ENCODE data around the gene SYTL2. TPM values are rescaled to one million over a fixed set of nuclear protein-coding genes. Genes with fewer than 3 reads are reported as not detected.

The SYTL2 gene
- total RNA-seq, 2 donors from 2014 or later = 28.3 to 55.3 TPM

- H3K27ac ChIP-seq = no peak overlapping the region
- ATAC-seq = no peak
- no peak overlapping the region for H3K4me3 ChIP-seq
- no peaks in the 10 kb centered on the region for H3K27me3 ChIP-seq
- H3K4me1 ChIP-seq = peaks cover 16% of the 10 kb centered on the region
- WGBS, 2 donors = 35 to 42% methylated on average over 4 of the region's 4 CpGs
- DNase-seq = no peak
- no peak for TF ChIP-seq POLR2A (IDR thresholded peaks at IDR 0.05)
- no peak for TF ChIP-seq CTCF (IDR thresholded peaks at IDR 0.05)
- H3K36me3 ChIP-seq (replicated peaks in 1 of 2; ENCODE audit: insufficient read depth in 1 of 2, low read depth in 2 of 2) = no peaks in the 10 kb centered on the region
- no peaks in the 10 kb centered on the region for H3K9me3 ChIP-seq
- intact Hi-C loops (cut with DNase I) = no loop called here
Measured at GRCh38 chr11:85809863-85810262, 1.1 kb downstream of the SYTL2 start.

- Histone ChIP-seq H3K4me3 (no peak overlapping the region), H3K4me1 (peaks cover 16% of the 10 kb centered on the region)
- intact Hi-C loops (cut with DNase I) = no loop called here
Measured at GRCh38 chr11:85809191-85809590, 1.8 kb downstream of the SYTL2 start.

GRCh38 chr11:85806876-85807275, 4.1 kb downstream of the SYTL2 start:
- no peak overlapping the region for H3K4me3 ChIP-seq
- 84 to 94% methylated on average over 2 of the region's 2 CpGs for WGBS, 2 donors
- intact Hi-C loops (cut with DNase I) = no loop called here

More at GRCh38 chr11:85809191-85809590, 1.8 kb downstream of the SYTL2 start:
- no peaks in the 10 kb centered on the region for H3K9me3 ChIP-seq
- no peak for TF ChIP-seq POLR2A (IDR thresholded peaks at IDR 0.05)
- H3K36me3 ChIP-seq (replicated peaks in 1 of 2; ENCODE audit: insufficient read depth in 1 of 2, low read depth in 2 of 2) = no peaks in the 10 kb centered on the region
- H3K27ac ChIP-seq = no peak overlapping the region
- DNase-seq (no peak), ATAC-seq (no peak)
- WGBS, 2 donors = 75 to 79% methylated on average over 3 to 4 of the region's 4 CpGs
- H3K27me3 ChIP-seq = no peaks in the 10 kb centered on the region

DNA sequence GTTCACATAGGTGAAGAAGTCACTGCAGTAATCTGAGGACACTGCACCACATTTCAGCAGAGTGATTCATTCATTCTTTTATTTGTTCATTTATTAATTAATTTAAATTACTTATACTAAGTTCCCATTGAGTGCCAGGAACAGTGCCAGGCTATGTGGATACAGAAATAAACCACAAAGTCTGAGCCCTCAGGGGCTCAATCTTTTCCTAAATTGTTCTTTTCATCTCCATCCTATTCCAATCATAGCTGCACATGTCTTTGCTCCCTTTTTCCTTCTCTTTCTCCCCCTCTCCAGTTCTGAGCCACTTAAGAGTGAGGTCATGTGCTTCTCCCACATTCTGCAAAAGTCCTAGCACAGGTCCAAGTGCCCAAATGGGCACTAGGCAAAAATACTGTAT, 4.9 kb downstream of the SYTL2 start:
- Histone ChIP-seq H3K4me3 (no peak overlapping the region), H3K27ac (no peak overlapping the region)

More at GRCh38 chr11:85806876-85807275, 4.1 kb downstream of the SYTL2 start:
- H3K9me3 ChIP-seq = no peaks in the 10 kb centered on the region
- no peaks in the 10 kb centered on the region for H3K27me3 ChIP-seq
- no peak for TF ChIP-seq POLR2A (IDR thresholded peaks at IDR 0.05)
- TF ChIP-seq CTCF (IDR thresholded peaks at IDR 0.05) = no peak
- H3K4me1 ChIP-seq = peaks cover 16% of the 10 kb centered on the region
- DNase-seq (no peak), ATAC-seq (no peak)
- no peak overlapping the region for H3K27ac ChIP-seq
- no peaks in the 10 kb centered on the region for H3K36me3 ChIP-seq (replicated peaks in 1 of 2; ENCODE audit: insufficient read depth in 1 of 2, low read depth in 2 of 2)

GRCh38 chr11:85805387-85805786, 5.6 kb downstream of the SYTL2 start:
- TF ChIP-seq POLR2A (IDR thresholded peaks at IDR 0.05) = no peak
- no peak for TF ChIP-seq CTCF (IDR thresholded peaks at IDR 0.05)
- no peak overlapping the region for H3K4me3 ChIP-seq
- intact Hi-C loops (cut with DNase I) = no loop called here
- 56 to 78% methylated on average over 1 of the region's 1 CpG for WGBS, 2 donors
- H3K36me3 ChIP-seq (replicated peaks in 1 of 2; ENCODE audit: insufficient read depth in 1 of 2, low read depth in 2 of 2) = no peaks in the 10 kb centered on the region
- H3K4me1 ChIP-seq = peaks cover 6% of the 10 kb centered on the region
- no peak overlapping the region for H3K27ac ChIP-seq
- DNase-seq (no peak), ATAC-seq (no peak)
- no peaks in the 10 kb centered on the region for H3K9me3 ChIP-seq
- no peaks in the 10 kb centered on the region for H3K27me3 ChIP-seq

More for the DNA sequence above, 4.9 kb downstream of the SYTL2 start:
- H3K9me3 ChIP-seq = no peaks in the 10 kb centered on the region
- H3K36me3 ChIP-seq (replicated peaks in 1 of 2; ENCODE audit: insufficient read depth in 1 of 2, low read depth in 2 of 2) = no peaks in the 10 kb centered on the region
- DNase-seq = no peak
- H3K4me1 ChIP-seq = peaks cover 10% of the 10 kb centered on the region
- no peak for TF ChIP-seq POLR2A (IDR thresholded peaks at IDR 0.05)
- TF ChIP-seq CTCF (IDR thresholded peaks at IDR 0.05) = no peak
- no peaks in the 10 kb centered on the region for H3K27me3 ChIP-seq
- ATAC-seq = no peak
- intact Hi-C loops (cut with DNase I) = no loop called here
